Hypothalamus (tissue), 51 donors: ENCODE results near the gene ZNF324.
A peak's percentile ranks its signal among the peaks of the same experiment; 100 is the strongest.

Experiments
- DNase-seq, 51 donors: peaks; one replicate each; lab custom pipeline; 2025; lab: John Stamatoyannopoulos, UW

The ZNF324 gene

DNA sequence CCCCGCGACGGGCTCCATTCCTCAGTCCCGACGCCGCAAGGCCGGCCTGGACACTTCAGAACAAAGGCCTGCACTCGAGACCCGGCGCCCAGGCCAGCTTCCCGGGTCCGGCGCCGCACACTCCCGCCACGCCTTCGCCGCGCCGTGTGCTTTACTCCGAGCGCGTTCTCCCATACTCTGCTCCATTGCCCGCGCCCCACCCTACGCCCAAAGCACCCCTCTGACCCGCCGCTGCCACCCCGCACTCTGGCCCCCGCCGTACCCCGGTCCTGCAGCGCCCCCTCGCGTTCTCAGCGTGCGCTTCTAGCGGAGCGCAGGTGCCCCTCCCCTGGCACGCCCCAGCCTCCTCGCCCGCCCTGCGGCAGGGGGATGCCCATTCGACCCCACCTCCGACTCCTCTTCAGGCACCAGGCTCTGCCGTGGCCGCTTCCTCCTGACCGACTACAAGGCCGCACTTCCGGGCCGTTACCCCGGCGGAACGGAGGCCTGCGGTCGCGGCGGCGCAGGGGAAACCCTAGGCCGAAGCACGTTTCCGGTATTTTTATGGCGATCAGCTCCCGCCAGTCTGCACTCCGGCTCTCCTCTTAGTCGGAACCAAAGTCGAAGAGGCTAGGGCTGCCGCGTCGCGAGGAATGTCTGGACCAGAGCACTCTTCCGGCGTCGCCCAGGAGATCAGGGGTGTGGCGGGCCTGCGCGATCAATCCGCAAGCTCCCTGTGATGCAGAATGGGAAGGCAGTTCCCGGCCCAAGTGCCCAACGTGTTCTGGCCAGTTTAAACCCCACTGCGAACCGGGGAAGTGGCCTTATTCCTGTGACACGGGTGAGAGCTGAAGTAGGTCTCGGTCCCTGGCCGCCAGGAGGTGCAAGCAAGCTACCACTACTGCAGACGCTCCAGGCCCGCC, 52.7 kb downstream of the ZNF324 start, which contains the start of gene ZBTB45:
Gene ZBTB45, minus strand, starts transcription at position 456 of the 902 bp plus-strand sequence. CDS start 2,137 bp downstream, outside the sequence.
- peak; percentile 35 to 96 (median 88) for DNase-seq

- no peak for DNase-seq
Observed at GRCh38 chr19:58520257-58520599, 53.3 kb downstream of the ZNF324 start.

GRCh38 chr19:58521651-58522050, 54.8 kb downstream of the ZNF324 start:
- no peak for DNase-seq

DNA sequence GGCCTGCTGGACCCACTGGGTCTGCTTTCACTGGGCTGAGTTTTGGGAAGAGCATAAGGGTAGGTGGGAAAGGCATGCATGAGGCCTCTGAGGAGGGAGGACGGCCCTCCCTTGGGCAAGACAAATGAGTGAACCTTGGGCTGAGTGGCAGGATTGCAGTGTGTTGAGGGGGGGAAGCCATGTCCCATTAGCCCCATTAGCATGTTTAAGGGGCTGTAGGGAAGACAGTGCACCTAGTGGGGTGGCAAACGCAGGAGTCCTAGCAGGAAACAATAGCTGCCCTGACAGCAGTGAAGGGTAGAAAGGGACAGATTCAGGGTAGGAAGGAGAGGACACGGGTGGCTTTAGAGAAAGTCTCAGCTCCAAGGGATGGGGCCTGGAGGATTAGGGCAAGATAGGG, 55.8 kb downstream of the ZNF324 start:
- no peak for DNase-seq
